GM12874 (cell line): ENCODE measurements around the gene PICALM.

Source experiments
- CTCF ChIP-seq: IDR thresholded peaks from 2 replicates; pipeline ENCODE4 v1.5.1; 2011; ENCODE audit warnings: low read depth, mild to moderate bottlenecking, control low read depth, low read length, moderate library complexity; ENCODE audit not compliant: insufficient read depth

PICALM gene

DNA sequence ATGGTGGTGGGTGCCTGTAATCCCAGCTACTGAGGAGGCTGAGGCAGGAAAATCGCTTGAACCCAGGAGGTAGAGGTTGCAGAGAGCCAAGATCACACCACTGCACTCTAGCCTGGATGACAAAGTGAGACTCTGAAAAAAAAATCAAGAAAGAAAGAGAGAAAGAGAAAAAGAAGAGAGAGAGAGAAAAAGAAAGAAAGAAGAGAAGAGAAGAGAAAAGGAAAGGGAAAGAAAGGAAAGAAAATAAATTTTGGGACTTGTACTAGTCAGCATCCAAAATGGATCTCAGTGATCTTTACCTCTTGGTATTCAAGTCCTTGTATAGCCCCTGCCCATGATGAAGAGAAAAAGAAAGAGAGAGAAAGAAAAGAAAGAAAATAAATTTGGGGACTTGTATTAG, 22.2 kb upstream of the PICALM start:
- no peak for TF ChIP-seq CTCF

DNA sequence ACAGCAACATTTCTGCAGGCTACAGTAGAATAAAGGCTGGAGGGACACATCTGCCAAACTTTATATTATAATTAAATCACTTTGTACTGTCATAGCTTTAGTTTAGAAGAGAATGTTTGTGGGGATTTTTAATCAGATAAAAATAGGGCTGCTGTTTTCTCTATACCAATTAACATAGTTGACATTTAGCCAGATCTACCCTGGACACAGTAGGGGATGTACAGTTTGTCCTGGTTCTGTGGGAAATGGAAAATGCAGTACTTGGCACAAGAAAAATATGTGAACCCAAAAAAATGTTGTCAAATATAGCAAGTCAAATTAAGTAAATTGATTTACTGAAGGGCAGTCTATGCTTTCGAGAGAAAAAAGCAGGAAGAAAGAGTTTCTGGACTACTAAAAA, 20.8 kb upstream of the PICALM start:
- no peak for TF ChIP-seq CTCF

- TF ChIP-seq CTCF: no peak
These were observed 18.4 kb upstream of the PICALM start for GRCh38 chr11:86087256-86087655.

DNA sequence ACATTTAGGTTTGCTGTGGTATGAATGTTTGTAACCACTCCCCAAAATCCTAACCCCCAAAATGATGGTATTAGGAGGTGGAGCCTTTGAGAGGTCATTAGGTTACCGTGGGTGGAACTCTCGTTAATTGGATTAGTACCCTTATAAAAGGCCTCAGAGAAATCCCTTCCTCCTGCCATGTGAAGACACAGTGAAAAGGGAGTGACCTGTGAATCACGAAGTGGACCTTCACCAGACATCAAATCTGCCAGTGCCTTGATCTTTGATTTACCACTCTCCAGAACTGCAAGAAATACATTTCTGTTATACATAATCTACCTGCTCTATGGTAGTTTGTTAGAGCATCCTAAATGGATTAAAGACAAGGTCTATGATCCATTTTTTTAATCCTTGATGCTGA, 12.6 kb upstream of the PICALM start:
- no peak for TF ChIP-seq CTCF

GRCh38 chr11:86079421-86079820, 10.5 kb upstream of the PICALM start:
- TF ChIP-seq CTCF: no peak

- no peak for TF ChIP-seq CTCF
These were observed 5.1 kb upstream of the PICALM start for GRCh38 chr11:86073948-86074347.

GRCh38 chr11:86072211-86072610, 3.3 kb upstream of the PICALM start:
- TF ChIP-seq CTCF: no peak
